ENCODE results near the gene SFTA2.
"Not testable (repeated sequence)": the region's sequence is repeated elsewhere in the genome, so short reads cannot be mapped to it uniquely, and the experiment has no call there.

Gene SFTA2

GRCh38 chr6:30907758-30908591 lies 24.0 kb downstream of the SFTA2 start, which contains the start of gene GTF2H4:
TSS of gene GTF2H4 (plus strand) at chr6:30908207.
- peak; percentile 94 for DNase-seq (ENCODE audit: low spot score)
- in situ Hi-C loops (cut with MboI; ENCODE audit: low sequenced_read_pairs, unreplicated experiment), result no loop called here
- no peak for TF ChIP-seq CTCF (IDR thresholded peaks at IDR 0.05; ENCODE audit: borderline replicate concordance, control extremely low read depth, extremely low read depth, insufficient read depth, missing control alignments)

- DNase-seq (ENCODE audit: low spot score); in situ Hi-C loops (cut with MboI; ENCODE audit: low sequenced_read_pairs, unreplicated experiment): not testable (repeated sequence)
Observed at GRCh38 chr6:30907290-30907757, 24.6 kb downstream of the SFTA2 start.

DNA sequence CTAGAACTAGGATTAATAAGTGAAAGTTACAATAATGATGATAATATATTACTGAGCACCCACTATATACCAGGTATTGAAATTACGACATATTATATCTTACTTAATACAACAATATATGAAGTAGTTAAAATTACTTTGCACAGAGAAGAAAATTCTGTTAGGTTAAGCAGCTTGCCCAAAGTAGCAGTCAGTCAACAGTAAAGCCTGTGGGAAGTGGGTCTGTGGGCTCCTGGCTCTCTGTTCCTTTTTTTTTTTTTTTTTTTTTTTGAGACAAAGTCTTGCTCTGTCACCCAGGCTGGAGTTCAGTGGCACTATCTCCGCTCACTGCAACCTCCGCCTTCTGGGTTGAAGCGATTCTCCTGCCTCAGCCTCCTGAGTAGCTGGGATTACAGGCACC lies 28.7 kb downstream of the SFTA2 start:
- in situ Hi-C loops (cut with MboI; ENCODE audit: low sequenced_read_pairs, unreplicated experiment), result no loop called here
- no peak for DNase-seq (ENCODE audit: low spot score)

DNA sequence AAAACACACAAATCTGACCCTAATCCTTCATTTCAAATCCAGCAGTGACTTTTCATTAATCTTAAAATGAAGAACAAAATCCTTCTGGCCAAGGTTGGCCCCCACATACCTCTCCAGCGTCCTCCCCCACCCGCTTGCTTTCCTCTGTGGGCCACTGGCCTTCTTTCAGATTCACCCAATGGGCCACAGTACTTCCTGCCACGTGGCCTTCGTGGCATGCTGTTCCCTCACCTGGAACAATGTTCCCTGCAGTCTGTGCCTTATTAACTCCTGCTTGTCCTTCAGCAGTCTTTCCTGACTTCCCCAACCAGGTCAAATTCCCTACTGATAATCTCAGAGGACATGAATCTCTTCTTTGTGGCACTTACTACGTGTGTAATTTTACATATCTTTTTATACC lies 29.3 kb downstream of the SFTA2 start:
- no peak for DNase-seq (ENCODE audit: low spot score)
- in situ Hi-C loops (cut with MboI; ENCODE audit: low sequenced_read_pairs, unreplicated experiment), result no loop called here
- TF ChIP-seq CTCF (IDR thresholded peaks at IDR 0.05; ENCODE audit: borderline replicate concordance, control extremely low read depth, extremely low read depth, insufficient read depth, missing control alignments), result no peak

More for the DNA sequence above, 28.7 kb downstream of the SFTA2 start:
- TF ChIP-seq CTCF (IDR thresholded peaks at IDR 0.05; ENCODE audit: borderline replicate concordance, control extremely low read depth, extremely low read depth, insufficient read depth, missing control alignments), result no peak

- in situ Hi-C loops (cut with MboI; ENCODE audit: low sequenced_read_pairs, unreplicated experiment); DNase-seq (ENCODE audit: low spot score): not testable (repeated sequence)
Observed at GRCh38 chr6:30902196-30902595, 29.8 kb downstream of the SFTA2 start.

DNA sequence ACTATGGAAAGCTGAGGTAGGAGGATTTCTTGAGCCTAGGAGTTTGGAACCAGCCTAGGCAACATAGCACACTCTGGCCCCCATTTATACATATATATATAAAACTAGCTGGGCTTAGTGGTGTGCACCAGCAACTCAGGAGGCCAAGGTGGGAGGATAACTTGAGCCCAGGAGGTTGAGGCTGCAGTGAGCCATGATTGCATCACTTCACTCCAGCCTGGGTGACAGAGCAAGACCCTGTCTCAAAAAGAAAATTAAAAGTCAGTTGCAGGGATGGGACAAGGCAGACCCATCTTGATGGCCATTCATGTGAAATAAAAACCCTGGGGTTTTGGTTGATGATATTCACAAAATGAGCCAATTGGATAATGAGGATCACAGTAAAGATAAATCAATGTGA lies 30.5 kb downstream of the SFTA2 start:
- no peak for TF ChIP-seq CTCF (IDR thresholded peaks at IDR 0.05; ENCODE audit: borderline replicate concordance, control extremely low read depth, extremely low read depth, insufficient read depth, missing control alignments)
- in situ Hi-C loops (cut with MboI; ENCODE audit: low sequenced_read_pairs, unreplicated experiment), result no loop called here
- no peak for DNase-seq (ENCODE audit: low spot score)

GRCh38 chr6:30900863-30901417 lies 31.0 kb downstream of the SFTA2 start:
- no peak for DNase-seq (ENCODE audit: low spot score)
- in situ Hi-C loops (cut with MboI; ENCODE audit: low sequenced_read_pairs, unreplicated experiment), result no loop called here
- no peak for TF ChIP-seq CTCF (IDR thresholded peaks at IDR 0.05; ENCODE audit: borderline replicate concordance, control extremely low read depth, extremely low read depth, insufficient read depth, missing control alignments)
